ENCODE data around the gene SPACA9. TPM values are rescaled to one million over a fixed set of nuclear protein-coding genes. Genes with fewer than 3 reads are reported as not detected.
A peak's percentile ranks its signal among the peaks of the same experiment; 100 is the strongest.

The SPACA9 gene
- total RNA-seq, 4 donors from 2014 or later, result 14.6 to 22.3 (median 19.0) TPM

GRCh38 chr9:132877824-132878694 is 639 bp upstream of the SPACA9 start, which contains the start of gene AK8:
Gene AK8, minus strand, starts transcription at chr9:132878284. Its CDS starts 29 bp downstream, at chr9:132878255.
- Histone ChIP-seq H3K4me1 (peaks cover 7 to 24% of the 10 kb centered on the region in 2 donors), H3K4me3 (replicated peaks in 1 of 3) (peak within 1 kb of the TSS; percentile 94 to 100 (median 98)), H3K36me3 (no peaks in the 10 kb centered on the region), H3K27ac (peak within 1 kb of the TSS; percentile 89 to 99 (median 94)), H3K9me3 (no peaks in the 10 kb centered on the region), H3K27me3 (no peaks in the 10 kb centered on the region)
- peak in 1 of 2 donors; percentile 89 for TF ChIP-seq POLR2A (IDR thresholded peaks at IDR 0.05)
- peak in 1 of 6 experiments; percentile 12 for TF ChIP-seq CTCF (IDR thresholded peaks at IDR 0.05)
- 1% methylated on average over 36 to 40 of the region's 89 CpGs for WGBS, 2 donors
- intact Hi-C loops (cut with DNase I), result loop anchor here (5.0 kb wide), 1 partner anchor 206 kb away; the partner anchor contains the start of gene GTF3C4
- peak; percentile 75 to 81 for DNase-seq

- Histone ChIP-seq H3K27me3 (no peaks in the 10 kb centered on the region), H3K36me3 (no peaks in the 10 kb centered on the region), H3K4me1 (peaks cover 7 to 24% of the 10 kb centered on the region in 2 donors), H3K4me3 (replicated peaks in 1 of 3) (peak overlapping the region in 2 of 3 donors; percentile 10 to 94), H3K9me3 (no peaks in the 10 kb centered on the region), H3K27ac (peak overlapping the region; percentile 89 to 99 (median 94))
- no peak for DNase-seq
- TF ChIP-seq CTCF (IDR thresholded peaks at IDR 0.05) (no peak), POLR2A (IDR thresholded peaks at IDR 0.05) (peak in 1 of 2 donors; percentile 32)
- WGBS, 2 donors, result 75 to 76% methylated on average over 6 of the region's 6 CpGs
- intact Hi-C loops (cut with DNase I), result loop anchor here (5.0 kb wide), 1 partner anchor 207 kb away; the partner anchor contains the start of gene GTF3C4
Observed at GRCh38 chr9:132879457-132880323, 992 bp downstream of the SPACA9 start.

GRCh38 chr9:132880324-132880661 is 1.6 kb downstream of the SPACA9 start:
- no peak overlapping the region for H3K4me3 ChIP-seq (replicated peaks in 1 of 3)
- no peaks in the 10 kb centered on the region for H3K27me3 ChIP-seq
- 55 to 67% methylated on average over 7 of the region's 7 CpGs for WGBS, 2 donors
- TF ChIP-seq CTCF (IDR thresholded peaks at IDR 0.05) (no peak), POLR2A (IDR thresholded peaks at IDR 0.05) (no peak)
- peak overlapping the region; percentile 89 to 99 (median 94) for H3K27ac ChIP-seq
- intact Hi-C loops (cut with DNase I), result no loop called here
- H3K9me3 ChIP-seq, result no peaks in the 10 kb centered on the region
- H3K4me1 ChIP-seq, result peaks cover 7 to 26% of the 10 kb centered on the region in 2 donors
- DNase-seq, result peak; percentile 70 to 72
- H3K36me3 ChIP-seq, result no peaks in the 10 kb centered on the region

- Histone ChIP-seq H3K9me3 (no peaks in the 10 kb centered on the region), H3K4me3 (replicated peaks in 1 of 3) (no peak overlapping the region), H3K27ac (no peak overlapping the region), H3K27me3 (no peaks in the 10 kb centered on the region), H3K36me3 (no peaks in the 10 kb centered on the region), H3K4me1 (peaks cover 12 to 37% of the 10 kb centered on the region in 2 donors)
- WGBS, 2 donors, result 86 to 92% methylated on average over 6 of the region's 6 CpGs
- no peak for TF ChIP-seq CTCF (IDR thresholded peaks at IDR 0.05)
- TF ChIP-seq POLR2A (IDR thresholded peaks at IDR 0.05), result no peak
- no peak for DNase-seq
- intact Hi-C loops (cut with DNase I), result no loop called here
Observed at GRCh38 chr9:132881826-132882225, 3.1 kb downstream of the SPACA9 start.
